Calu3 (cell line): ENCODE data around the gene SLC40A1. TPM values are rescaled to one million over a fixed set of nuclear protein-coding genes. Genes with fewer than 3 reads are reported as not detected.

ENCODE experiments used
- BruUV-seq: library from RNA; stranded (reverse); fragments of 400-500 nt; replicated peaks from 2 replicates; lab custom pipeline; 2021; lab: Mats Ljungman, UMichigan
- CTCF ChIA-PET: fragments of 300-600 bp; sonication (Branson Sonifier 250); formaldehyde crosslinking; loops from one replicate; lab custom pipeline; 2022; ENCODE audit warnings: antibody characterized with exemption; lab: Charles Lee
- DNase-seq: peaks from one replicate; pipeline ENCODE4 v3.0.0; 2022
- H3K27ac Mint-ChIP-seq: one replicate; pipeline ENCODE4 v1.8.0; 2022; ENCODE audit warnings: mixed read lengths; ENCODE audit not compliant: unreplicated experiment
- H3K27me3 Mint-ChIP-seq: one replicate; pipeline ENCODE4 v1.8.0; 2022; ENCODE audit warnings: mixed read lengths; ENCODE audit not compliant: unreplicated experiment
- H3K36me3 Mint-ChIP-seq: one replicate; pipeline ENCODE4 v1.8.0; 2022; ENCODE audit warnings: mild to moderate bottlenecking, moderate library complexity, mixed read lengths; ENCODE audit not compliant: insufficient read depth, unreplicated experiment
- H3K4me1 Mint-ChIP-seq: one replicate; pipeline ENCODE4 v1.8.0; 2022; ENCODE audit warnings: mild to moderate bottlenecking, low read depth, mixed read lengths; ENCODE audit not compliant: unreplicated experiment
- H3K4me3 Mint-ChIP-seq: one replicate; pipeline ENCODE4 v1.8.0; 2022; ENCODE audit warnings: mild to moderate bottlenecking, low read depth, moderate library complexity, mixed read lengths; ENCODE audit not compliant: unreplicated experiment
- H3K9me3 Mint-ChIP-seq: one replicate; pipeline ENCODE4 v1.8.0; 2022; ENCODE audit warnings: low read depth, mixed read lengths; ENCODE audit not compliant: unreplicated experiment
- intact Hi-C: fragments of 100-400 bp; cut with micrococcal nuclease; formaldehyde crosslinking; loops from one replicate; pipeline ENCODE4 v1.10.0; 2022; ENCODE audit not compliant: unreplicated experiment
- total RNA-seq: library from RNA; stranded (reverse); gene quantifications from 2 replicates; pipeline ENCODE4 v1.2.3, GENCODE V29; 2022
- TF ChIP-seq, protein P1 (sequence below): fragments of 200-600 bp; IDR thresholded peaks from one replicate; pipeline ENCODE4 v1.8.0; 2022; ENCODE audit warnings: antibody characterized with exemption; ENCODE audit not compliant: unreplicated experiment

SLC40A1 gene
- total RNA-seq, 1 experiment from 2014 or later = 37.6 TPM

DNA sequence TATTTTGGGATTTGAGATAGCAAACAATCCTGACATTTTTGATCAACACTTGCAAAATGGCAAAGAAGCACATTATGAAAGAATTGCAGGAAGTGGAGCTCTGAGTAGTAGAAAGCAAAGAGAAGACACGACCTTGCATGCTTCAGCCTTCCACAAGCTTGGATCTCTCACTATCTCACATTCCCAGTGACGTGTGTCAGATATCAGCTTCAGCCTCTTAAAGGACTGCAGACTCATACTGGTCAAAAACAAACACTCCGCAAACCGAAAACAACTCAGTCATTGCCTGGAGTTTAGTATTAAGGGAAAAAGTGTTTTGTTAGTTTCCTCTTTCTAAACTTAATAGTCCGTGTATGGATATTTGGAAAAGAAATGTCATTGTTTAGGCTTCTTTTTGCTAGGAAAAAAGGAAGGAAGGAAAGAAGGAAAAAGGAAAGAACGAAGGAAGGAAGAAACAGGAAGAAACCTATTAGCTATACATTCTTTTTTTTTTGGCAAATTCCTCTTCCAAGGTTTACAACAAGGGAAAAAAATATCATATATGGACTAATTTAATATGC is 32.6 kb upstream of the SLC40A1 start:
- BruUV-seq = no TSS peak
- DNase-seq = peak; percentile 33
- H3K4me1 Mint-ChIP-seq = peaks cover 37% of the 10 kb centered on the region
- CTCF ChIA-PET = interaction anchor here (0.9 to 1.8 kb wide), 3 partner anchors 12 to 48 kb away, joined by 3 to 4 read pairs (median 3); no protein-coding TSS in a partner anchor
- H3K27me3 Mint-ChIP-seq = no peaks in the 10 kb centered on the region
- peak overlapping the region; percentile 46 for H3K4me3 Mint-ChIP-seq
- TF ChIP-seq, protein P1, sequence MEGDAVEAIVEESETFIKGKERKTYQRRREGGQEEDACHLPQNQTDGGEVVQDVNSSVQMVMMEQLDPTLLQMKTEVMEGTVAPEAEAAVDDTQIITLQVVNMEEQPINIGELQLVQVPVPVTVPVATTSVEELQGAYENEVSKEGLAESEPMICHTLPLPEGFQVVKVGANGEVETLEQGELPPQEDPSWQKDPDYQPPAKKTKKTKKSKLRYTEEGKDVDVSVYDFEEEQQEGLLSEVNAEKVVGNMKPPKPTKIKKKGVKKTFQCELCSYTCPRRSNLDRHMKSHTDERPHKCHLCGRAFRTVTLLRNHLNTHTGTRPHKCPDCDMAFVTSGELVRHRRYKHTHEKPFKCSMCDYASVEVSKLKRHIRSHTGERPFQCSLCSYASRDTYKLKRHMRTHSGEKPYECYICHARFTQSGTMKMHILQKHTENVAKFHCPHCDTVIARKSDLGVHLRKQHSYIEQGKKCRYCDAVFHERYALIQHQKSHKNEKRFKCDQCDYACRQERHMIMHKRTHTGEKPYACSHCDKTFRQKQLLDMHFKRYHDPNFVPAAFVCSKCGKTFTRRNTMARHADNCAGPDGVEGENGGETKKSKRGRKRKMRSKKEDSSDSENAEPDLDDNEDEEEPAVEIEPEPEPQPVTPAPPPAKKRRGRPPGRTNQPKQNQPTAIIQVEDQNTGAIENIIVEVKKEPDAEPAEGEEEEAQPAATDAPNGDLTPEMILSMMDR = no peak
- no peaks in the 10 kb centered on the region for H3K36me3 Mint-ChIP-seq
- H3K9me3 Mint-ChIP-seq = no peaks in the 10 kb centered on the region
- intact Hi-C loops = loop anchor here (5.0 kb wide), 1 partner anchor 36 kb away; no protein-coding TSS in a partner anchor
- peak overlapping the region; percentile 76 for H3K27ac Mint-ChIP-seq

DNA sequence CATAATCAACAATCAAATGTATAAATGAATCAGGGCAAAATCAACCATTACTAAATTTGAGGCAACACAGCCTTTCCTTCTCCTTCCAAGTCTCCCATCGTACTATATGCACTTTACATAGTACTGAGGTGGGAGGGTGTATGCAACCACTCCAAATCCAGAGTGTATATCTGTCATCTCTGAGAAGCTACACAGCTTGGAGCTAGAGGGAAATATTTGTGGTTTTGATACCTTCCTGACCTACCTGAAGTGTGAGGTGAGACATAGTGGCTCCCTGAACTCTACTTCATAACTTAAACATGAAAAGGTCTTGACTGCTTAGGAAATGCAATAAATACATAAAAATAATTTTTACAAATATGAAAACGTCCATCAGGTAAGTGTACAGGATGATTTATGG is 30.1 kb upstream of the SLC40A1 start:
- Mint-ChIP-seq H3K4me1 (peaks cover 37% of the 10 kb centered on the region), H3K9me3 (no peaks in the 10 kb centered on the region), H3K27ac (no peak overlapping the region), H3K27me3 (no peaks in the 10 kb centered on the region), H3K4me3 (no peak overlapping the region), H3K36me3 (no peaks in the 10 kb centered on the region)
- CTCF ChIA-PET = no interaction called here
- TF ChIP-seq, protein P1 = no peak
- no TSS peak for BruUV-seq
- intact Hi-C loops = loop anchor here (5.0 kb wide), 1 partner anchor 33 kb away; no protein-coding TSS in a partner anchor
- no peak for DNase-seq

DNA sequence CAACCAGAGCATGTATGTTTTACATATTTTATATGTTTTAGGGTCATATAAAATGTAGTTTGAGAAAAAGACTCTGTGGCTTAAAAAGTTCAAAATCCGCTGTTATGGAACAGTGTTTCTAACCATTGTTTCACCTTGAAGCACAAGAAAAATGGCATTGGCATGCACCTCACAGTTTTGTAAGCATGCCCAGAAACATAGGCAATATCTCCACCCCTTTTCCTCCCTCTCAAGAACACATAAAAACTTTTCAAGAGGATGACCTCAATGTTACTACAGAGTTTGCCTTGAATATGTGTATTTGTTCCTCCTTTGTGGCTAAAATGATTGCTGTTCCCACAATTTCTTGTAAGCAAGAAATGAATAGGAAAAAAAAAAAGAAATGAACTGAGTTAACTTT is 29.3 kb upstream of the SLC40A1 start:
- TF ChIP-seq, protein P1 = no peak
- peaks cover 33% of the 10 kb centered on the region for H3K4me1 Mint-ChIP-seq
- H3K9me3 Mint-ChIP-seq = no peaks in the 10 kb centered on the region
- DNase-seq = no peak
- no peaks in the 10 kb centered on the region for H3K36me3 Mint-ChIP-seq
- no peak overlapping the region for H3K27ac Mint-ChIP-seq
- H3K27me3 Mint-ChIP-seq = no peaks in the 10 kb centered on the region
- no peak overlapping the region for H3K4me3 Mint-ChIP-seq
- CTCF ChIA-PET = no interaction called here
- intact Hi-C loops = loop anchor here (5.0 kb wide), 1 partner anchor 33 kb away; no protein-coding TSS in a partner anchor
- BruUV-seq = no TSS peak

- Mint-ChIP-seq H3K36me3 (no peaks in the 10 kb centered on the region), H3K27me3 (no peaks in the 10 kb centered on the region), H3K4me1 (peaks cover 29% of the 10 kb centered on the region), H3K27ac (no peak overlapping the region), H3K4me3 (no peak overlapping the region), H3K9me3 (no peaks in the 10 kb centered on the region)
- no TSS peak for BruUV-seq
- TF ChIP-seq, protein P1 = no peak
- DNase-seq = no peak
- CTCF ChIA-PET = no interaction called here
- intact Hi-C loops = no loop called here
These were observed 28.8 kb upstream of the SLC40A1 start for GRCh38 chr2:189609423-189609816.
